IMR-90 (cell line): ENCODE measurements around the gene USH2A. TPM values are rescaled to one million over a fixed set of nuclear protein-coding genes. Genes with fewer than 3 reads are reported as not detected.
A peak's percentile ranks its signal among the peaks of the same experiment; 100 is the strongest.

Source experiments
- ATAC-seq: fragments of 200-7000 bp; cut with Tn5 transposase; 2 replicates; pipeline ENCODE4 v1.9.1; 2020; ENCODE audit warnings: low read depth, mild to moderate bottlenecking, moderate library complexity
- BruUV-seq: library from RNA; stranded (reverse); fragments of 400-500 nt; replicated peaks from 2 replicates; lab custom pipeline; 2021; lab: Mats Ljungman, UMichigan
- CTCF ChIA-PET: fragments of 300-600 bp; formaldehyde crosslinking; extraction: SDS; loops from one replicate; lab custom pipeline; 2021; ENCODE audit warnings: antibody characterized with exemption; lab: Yijun Ruan, JAX
- POLR2A ChIA-PET: fragments of 300-600 bp; sonication (Branson Sonifier 250); formaldehyde crosslinking; loops from one replicate; lab custom pipeline; 2022; ENCODE audit warnings: antibody characterized with exemption; ENCODE audit not compliant: unreplicated experiment; lab: Charles Lee
- DNase-seq: peaks from one replicate; pipeline ENCODE4 v3.0.0; 2013
- H2AFZ ChIP-seq: replicated peaks from 2 replicates; pipeline ENCODE3; 2013; ENCODE audit warnings: low read length, mild to moderate bottlenecking; ENCODE audit not compliant: poor library complexity
- H2AK5ac ChIP-seq: 2 replicates; pipeline ENCODE4 v1.6.1; 2013; ENCODE audit warnings: low read depth, low read length, inconsistent platforms
- H2AK9ac ChIP-seq: replicated peaks from 2 replicates; pipeline ENCODE3; 2013; ENCODE audit warnings: mild to moderate bottlenecking, low read depth, low read length, moderate library complexity; ENCODE audit not compliant: poor library complexity
- H2BK120ac ChIP-seq: 2 replicates; pipeline ENCODE4 v1.6.1; 2013; ENCODE audit warnings: low read depth, low read length, inconsistent platforms
- H2BK15ac ChIP-seq: 3 replicates; pipeline ENCODE4 v1.6.1; 2013; ENCODE audit warnings: low read depth, low read length, inconsistent platforms
- H2BK20ac ChIP-seq: 2 replicates; pipeline ENCODE4 v1.6.1; 2013; ENCODE audit warnings: low read depth, mild to moderate bottlenecking, inconsistent platforms, low read length, moderate library complexity
- H2BK5ac ChIP-seq: 2 replicates; pipeline ENCODE4 v1.6.1; 2013; ENCODE audit warnings: mild to moderate bottlenecking, low read depth, low read length, inconsistent platforms; ENCODE audit not compliant: poor library complexity, severe bottlenecking
- H3K14ac ChIP-seq: replicated peaks from 2 replicates; pipeline ENCODE4 v1.6.1; 2013; ENCODE audit warnings: low read depth, low read length, inconsistent platforms
- H3K18ac ChIP-seq: 2 replicates; pipeline ENCODE4 v1.6.1; 2013; ENCODE audit warnings: low read depth, low read length, control low read depth
- H3K23ac ChIP-seq: 2 replicates; pipeline ENCODE4 v1.6.1; 2013; ENCODE audit warnings: low read depth, low read length, inconsistent platforms
- H3K27ac ChIP-seq: 2 replicates; pipeline ENCODE4 v1.5.1; 2013; ENCODE audit warnings: mild to moderate bottlenecking, control low read depth, low read length; ENCODE audit not compliant: insufficient read depth
- H3K27me3 ChIP-seq: 2 replicates; pipeline ENCODE4 v1.6.1; 2013; ENCODE audit warnings: low read length; ENCODE audit not compliant: control insufficient read depth, insufficient read depth
- H3K36me3 ChIP-seq: 2 replicates; pipeline ENCODE4 v1.6.1; 2013; ENCODE audit warnings: low read length, mixed read lengths; ENCODE audit not compliant: control insufficient read depth, insufficient read depth
- H3K4ac ChIP-seq: 2 replicates; pipeline ENCODE4 v1.6.1; 2013; ENCODE audit warnings: low read depth, low read length, inconsistent platforms
- H3K4me1 ChIP-seq: 2 replicates; pipeline ENCODE4 v1.6.1; 2013; ENCODE audit warnings: low read length, mixed read lengths; ENCODE audit not compliant: control insufficient read depth, insufficient read depth
- H3K4me2 ChIP-seq: 2 replicates; pipeline ENCODE4 v1.6.1; 2013; ENCODE audit warnings: low read depth, mild to moderate bottlenecking, control low read depth, low read length, moderate library complexity
- H3K4me3 ChIP-seq: 2 replicates; pipeline ENCODE4 v1.5.1; 2013; ENCODE audit warnings: low read depth, mild to moderate bottlenecking, control low read depth, low read length, moderate library complexity; ENCODE audit not compliant: insufficient read depth
- H3K56ac ChIP-seq: 2 replicates; pipeline ENCODE4 v1.6.1; 2013; ENCODE audit warnings: low read length, inconsistent platforms; ENCODE audit not compliant: insufficient read depth; ENCODE audit errors: extremely low read depth
- H3K79me1 ChIP-seq, 2 experiments: 2 replicates each; pipeline ENCODE4 v1.6.1; 2013; ENCODE audit warnings: low read length in 2 of 2, inconsistent platforms in 1 of 2, low read depth in 1 of 2
- H3K9ac ChIP-seq: 2 replicates; pipeline ENCODE4 v1.6.1; 2013; ENCODE audit warnings: low read depth, low read length, control low read depth
- H3K9me1 ChIP-seq: 2 replicates; pipeline ENCODE4 v1.6.1; 2013; ENCODE audit warnings: low read length, inconsistent platforms; ENCODE audit not compliant: insufficient read depth
- H3K9me3 ChIP-seq: 2 replicates; pipeline ENCODE4 v1.6.1; 2013; ENCODE audit warnings: low read length; ENCODE audit not compliant: control insufficient read depth, insufficient read depth
- H4K20me1 ChIP-seq: 2 replicates; pipeline ENCODE4 v1.6.1; 2013; ENCODE audit warnings: low read length, inconsistent platforms; ENCODE audit not compliant: insufficient read depth
- H4K5ac ChIP-seq: 2 replicates; pipeline ENCODE4 v1.6.1; 2013; ENCODE audit warnings: mild to moderate bottlenecking, low read depth, low read length, control low read depth
- H4K8ac ChIP-seq, 2 experiments: 2 replicates each; pipeline ENCODE4 v1.6.1; 2013; ENCODE audit warnings: low read depth in 2 of 2, low read length in 2 of 2, control low read depth in 1 of 2, inconsistent platforms in 1 of 2
- H4K91ac ChIP-seq: 2 replicates; pipeline ENCODE4 v1.6.1; 2013; ENCODE audit warnings: low read depth, low read length, inconsistent platforms; ENCODE audit not compliant: insufficient read depth
- RCOR1 ChIP-seq: IDR thresholded peaks from 2 replicates; pipeline ENCODE4 v1.6.1; 2012; ENCODE audit warnings: mild to moderate bottlenecking, low read length, improper control_type of control experiment; ENCODE audit not compliant: insufficient replicate concordance
- SMC3 ChIP-seq: fragments of 150-350 bp; IDR thresholded peaks from 2 replicates; pipeline ENCODE4 v1.6.1; 2016; ENCODE audit warnings: low read depth, mild to moderate bottlenecking, antibody characterized with exemption, low read length, moderate library complexity
- dilution Hi-C: fragments of 300-500 bp; cut with HindIII; formaldehyde crosslinking; loops from one replicate; pipeline ENCODE4 v1.14.3; 2018; ENCODE audit warnings: low sequenced_read_pairs; ENCODE audit not compliant: unreplicated experiment
- in situ Hi-C: fragments of 300-500 bp; cut with MboI; formaldehyde crosslinking; loops from 3 replicates; pipeline ENCODE4 v1.14.3; 2019; ENCODE audit warnings: low sequenced_read_pairs, inconsistent platforms, mixed read lengths
- intact Hi-C: fragments of 100-400 bp; cut with micrococcal nuclease; formaldehyde crosslinking; loops from 2 replicates; pipeline ENCODE4 v1.10.0; 2022
- polyA plus RNA-seq, 3 experiments: library from polyadenylated mRNA; depleted of rRNA; stranded (reverse); fragments of >200 nt; gene quantifications; 2 replicates each; pipeline ENCODE4 v1.2.3, GENCODE V29; 2012; ENCODE audit warnings: low replicate concordance in 1 of 3
- total RNA-seq: library from RNA; depleted of rRNA; stranded (reverse); fragments of >200 nt; gene quantifications from 2 replicates; pipeline ENCODE4 v1.2.3, GENCODE V29; 2012

Gene USH2A
- total and polyA plus RNA-seq, 2 of the 4 experiments (the other 2 are of a cell fraction) = under 0.01 to 0.02 TPM

DNA sequence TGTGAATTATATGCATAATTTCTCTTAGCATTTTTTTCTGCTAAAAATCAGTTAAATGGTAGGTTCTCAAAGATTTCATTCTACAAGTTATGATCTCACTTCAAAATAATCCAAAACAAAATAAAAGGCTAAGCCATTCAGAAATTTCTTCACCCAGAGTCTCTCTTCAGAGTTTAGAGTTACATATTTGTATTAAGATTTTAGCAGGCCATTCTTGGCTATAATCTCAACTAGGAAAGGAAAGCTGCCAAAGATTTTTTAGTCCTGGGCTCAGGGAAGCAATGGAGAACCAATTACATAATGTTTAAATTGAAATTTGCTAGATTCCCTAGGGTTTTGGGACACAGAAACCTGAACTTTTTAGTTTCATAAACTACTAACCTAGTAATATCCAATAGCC lies 245.0 kb downstream of the USH2A start:
- H2BK120ac ChIP-seq = no peak overlapping the region
- in situ Hi-C loops = no loop called here
- no peak for TF ChIP-seq RCOR1
- TF ChIP-seq SMC3 = no peak
- no peaks in the 10 kb centered on the region for H4K20me1 ChIP-seq
- no peak overlapping the region for H2BK20ac ChIP-seq
- no peaks in the 10 kb centered on the region for H3K9me1 ChIP-seq
- H3K4me2 ChIP-seq = no peak overlapping the region; the same call in 1 of the 2 replicates
- no peak overlapping the region for H3K4me3 ChIP-seq
- no peaks in the 10 kb centered on the region for H3K9me3 ChIP-seq
- no peak overlapping the region for H4K8ac ChIP-seq
- H4K5ac ChIP-seq = no peak overlapping the region
- dilution Hi-C loops = no loop called here
- H2BK15ac ChIP-seq = no peak overlapping the region
- DNase-seq (peak; percentile 69), ATAC-seq (peak; percentile 58)
- H3K4me1 ChIP-seq = peaks cover 5% of the 10 kb centered on the region
- H2AK5ac ChIP-seq = no peak overlapping the region
- H2BK5ac ChIP-seq = no peak overlapping the region
- no peak overlapping the region for H2AFZ ChIP-seq
- H3K36me3 ChIP-seq = no peaks in the 10 kb centered on the region
- H2AK9ac ChIP-seq = no peak overlapping the region
- no peaks in the 10 kb centered on the region for H3K79me1 ChIP-seq
- H3K9ac ChIP-seq = no peak overlapping the region
- H3K23ac ChIP-seq = no peak overlapping the region
- CTCF ChIA-PET = no interaction called here
- no peaks in the 10 kb centered on the region for H3K27me3 ChIP-seq
- H3K18ac ChIP-seq = no peak overlapping the region
- H3K27ac ChIP-seq = no peak overlapping the region
- H3K56ac ChIP-seq = no peak overlapping the region
- H3K14ac ChIP-seq = no peak overlapping the region
- intact Hi-C loops = no loop called here
- H4K91ac ChIP-seq = no peak overlapping the region
- POLR2A ChIA-PET = no interaction called here
- BruUV-seq = no TSS peak
- no peak overlapping the region for H3K4ac ChIP-seq
